ENCODE measurements around the gene ATP1A2.

GRCh38 chr1:160127381-160127780 is 11.8 kb downstream of the ATP1A2 start:
- no peak for TF ChIP-seq POLR2AphosphoS5 (IDR thresholded peaks at IDR 0.05; ENCODE audit: low read depth)
- TF ChIP-seq, protein P1, sequence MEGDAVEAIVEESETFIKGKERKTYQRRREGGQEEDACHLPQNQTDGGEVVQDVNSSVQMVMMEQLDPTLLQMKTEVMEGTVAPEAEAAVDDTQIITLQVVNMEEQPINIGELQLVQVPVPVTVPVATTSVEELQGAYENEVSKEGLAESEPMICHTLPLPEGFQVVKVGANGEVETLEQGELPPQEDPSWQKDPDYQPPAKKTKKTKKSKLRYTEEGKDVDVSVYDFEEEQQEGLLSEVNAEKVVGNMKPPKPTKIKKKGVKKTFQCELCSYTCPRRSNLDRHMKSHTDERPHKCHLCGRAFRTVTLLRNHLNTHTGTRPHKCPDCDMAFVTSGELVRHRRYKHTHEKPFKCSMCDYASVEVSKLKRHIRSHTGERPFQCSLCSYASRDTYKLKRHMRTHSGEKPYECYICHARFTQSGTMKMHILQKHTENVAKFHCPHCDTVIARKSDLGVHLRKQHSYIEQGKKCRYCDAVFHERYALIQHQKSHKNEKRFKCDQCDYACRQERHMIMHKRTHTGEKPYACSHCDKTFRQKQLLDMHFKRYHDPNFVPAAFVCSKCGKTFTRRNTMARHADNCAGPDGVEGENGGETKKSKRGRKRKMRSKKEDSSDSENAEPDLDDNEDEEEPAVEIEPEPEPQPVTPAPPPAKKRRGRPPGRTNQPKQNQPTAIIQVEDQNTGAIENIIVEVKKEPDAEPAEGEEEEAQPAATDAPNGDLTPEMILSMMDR (conservative IDR thresholded peaks at IDR 0.05; ENCODE audit: low read depth in 2 of 2) = no peak
- TF ChIP-seq EZH2 (IDR thresholded peaks at IDR 0.05; ENCODE audit: low read depth, unreplicated experiment) = no peak
- TF ChIP-seq ZNF114 (CRISPR knock-in tag; IDR thresholded peaks at IDR 0.05) = no peak
- TF ChIP-seq JUNB (IDR thresholded peaks at IDR 0.05; ENCODE audit: unreplicated experiment) = no peak
- no peak for TF ChIP-seq CREB1 (CRISPR knock-in tag; IDR thresholded peaks at IDR 0.05; ENCODE audit: low read depth)
- TF ChIP-seq, protein P2, sequence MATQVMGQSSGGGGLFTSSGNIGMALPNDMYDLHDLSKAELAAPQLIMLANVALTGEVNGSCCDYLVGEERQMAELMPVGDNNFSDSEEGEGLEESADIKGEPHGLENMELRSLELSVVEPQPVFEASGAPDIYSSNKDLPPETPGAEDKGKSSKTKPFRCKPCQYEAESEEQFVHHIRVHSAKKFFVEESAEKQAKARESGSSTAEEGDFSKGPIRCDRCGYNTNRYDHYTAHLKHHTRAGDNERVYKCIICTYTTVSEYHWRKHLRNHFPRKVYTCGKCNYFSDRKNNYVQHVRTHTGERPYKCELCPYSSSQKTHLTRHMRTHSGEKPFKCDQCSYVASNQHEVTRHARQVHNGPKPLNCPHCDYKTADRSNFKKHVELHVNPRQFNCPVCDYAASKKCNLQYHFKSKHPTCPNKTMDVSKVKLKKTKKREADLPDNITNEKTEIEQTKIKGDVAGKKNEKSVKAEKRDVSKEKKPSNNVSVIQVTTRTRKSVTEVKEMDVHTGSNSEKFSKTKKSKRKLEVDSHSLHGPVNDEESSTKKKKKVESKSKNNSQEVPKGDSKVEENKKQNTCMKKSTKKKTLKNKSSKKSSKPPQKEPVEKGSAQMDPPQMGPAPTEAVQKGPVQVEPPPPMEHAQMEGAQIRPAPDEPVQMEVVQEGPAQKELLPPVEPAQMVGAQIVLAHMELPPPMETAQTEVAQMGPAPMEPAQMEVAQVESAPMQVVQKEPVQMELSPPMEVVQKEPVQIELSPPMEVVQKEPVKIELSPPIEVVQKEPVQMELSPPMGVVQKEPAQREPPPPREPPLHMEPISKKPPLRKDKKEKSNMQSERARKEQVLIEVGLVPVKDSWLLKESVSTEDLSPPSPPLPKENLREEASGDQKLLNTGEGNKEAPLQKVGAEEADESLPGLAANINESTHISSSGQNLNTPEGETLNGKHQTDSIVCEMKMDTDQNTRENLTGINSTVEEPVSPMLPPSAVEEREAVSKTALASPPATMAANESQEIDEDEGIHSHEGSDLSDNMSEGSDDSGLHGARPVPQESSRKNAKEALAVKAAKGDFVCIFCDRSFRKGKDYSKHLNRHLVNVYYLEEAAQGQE (IDR thresholded peaks at IDR 0.05; ENCODE audit: unreplicated experiment) = no peak
- TF ChIP-seq EZH2phosphoT487 (IDR thresholded peaks at IDR 0.05; ENCODE audit: unreplicated experiment) = no peak
- TF ChIP-seq, protein P3, sequence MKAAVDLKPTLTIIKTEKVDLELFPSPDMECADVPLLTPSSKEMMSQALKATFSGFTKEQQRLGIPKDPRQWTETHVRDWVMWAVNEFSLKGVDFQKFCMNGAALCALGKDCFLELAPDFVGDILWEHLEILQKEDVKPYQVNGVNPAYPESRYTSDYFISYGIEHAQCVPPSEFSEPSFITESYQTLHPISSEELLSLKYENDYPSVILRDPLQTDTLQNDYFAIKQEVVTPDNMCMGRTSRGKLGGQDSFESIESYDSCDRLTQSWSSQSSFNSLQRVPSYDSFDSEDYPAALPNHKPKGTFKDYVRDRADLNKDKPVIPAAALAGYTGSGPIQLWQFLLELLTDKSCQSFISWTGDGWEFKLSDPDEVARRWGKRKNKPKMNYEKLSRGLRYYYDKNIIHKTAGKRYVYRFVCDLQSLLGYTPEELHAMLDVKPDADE (IDR thresholded peaks at IDR 0.05) = no peak
- TF ChIP-seq NANOG (IDR thresholded peaks at IDR 0.05; ENCODE audit: borderline replicate concordance) = no peak
- no peak for TF ChIP-seq ZNF331 (CRISPR knock-in tag; IDR thresholded peaks at IDR 0.05; ENCODE audit: low read depth)
